DND-41 (cell line): ENCODE results near the gene SCYGR4.

ENCODE experiments used
- ATAC-seq: fragments of 200-7000 bp; cut with Tn5 transposase; 3 replicates; pipeline ENCODE4 v1.9.1; 2021; ENCODE audit warnings: low read depth; ENCODE audit not compliant: insufficient read depth
- DNase-seq: peaks from one replicate; pipeline ENCODE4 v3.0.0-alpha.2; 2020
- H2AFZ ChIP-seq: 2 replicates; pipeline ENCODE4 v1.6.0; 2012; ENCODE audit warnings: low read depth, low read length
- H3K27ac ChIP-seq: 2 replicates; pipeline ENCODE4 v1.5.1; 2012; ENCODE audit warnings: low read length, inconsistent platforms
- H3K27me3 ChIP-seq: fragments of 200-600 bp; sonication (generic); 2 replicates; pipeline ENCODE4 v1.6.0; 2012; ENCODE audit warnings: low read length, mild to moderate bottlenecking, inconsistent platforms; ENCODE audit not compliant: insufficient read depth, poor library complexity
- H3K36me3 ChIP-seq: 2 replicates; pipeline ENCODE4 v1.5.1; 2012; ENCODE audit warnings: low read length, inconsistent platforms; ENCODE audit not compliant: insufficient read depth
- H3K4me1 ChIP-seq: 2 replicates; pipeline ENCODE4 v1.5.1; 2012; ENCODE audit warnings: mild to moderate bottlenecking, low read length; ENCODE audit not compliant: insufficient read depth
- H3K4me2 ChIP-seq: 2 replicates; pipeline ENCODE4 v1.6.0; 2012; ENCODE audit warnings: mild to moderate bottlenecking, moderate library complexity, low read length, inconsistent platforms; ENCODE audit not compliant: insufficient read depth
- H3K4me3 ChIP-seq, 2 experiments: fragments of 200-600 bp in 1 of 2; shearing (Covaris generic) in 1 of 2; 2 replicates each; pipeline ENCODE4 v1.5.1; 2012 to 2016; ENCODE audit warnings: inconsistent platforms in 2 of 2, low read length in 2 of 2, mild to moderate bottlenecking in 2 of 2, low read depth in 1 of 2, moderate library complexity in 1 of 2
- H3K79me2 ChIP-seq: 2 replicates; pipeline ENCODE4 v1.6.0; 2012; ENCODE audit warnings: low read length, inconsistent platforms; ENCODE audit not compliant: insufficient read depth
- H3K9ac ChIP-seq: 2 replicates; pipeline ENCODE4 v1.6.0; 2012; ENCODE audit warnings: low read depth, mild to moderate bottlenecking, inconsistent platforms, low read length, moderate library complexity
- H3K9me3 ChIP-seq: 2 replicates; pipeline ENCODE4 v1.5.1; 2012; ENCODE audit warnings: low read length, moderate library complexity, mild to moderate bottlenecking, inconsistent platforms; ENCODE audit not compliant: insufficient read depth, severe bottlenecking
- H4K20me1 ChIP-seq: 2 replicates; pipeline ENCODE4 v1.6.0; 2012; ENCODE audit warnings: low read length; ENCODE audit not compliant: insufficient read depth
- EZH2 ChIP-seq: IDR thresholded peaks from 3 replicates; pipeline ENCODE4 v1.6.1; 2012; ENCODE audit warnings: borderline replicate concordance, low read depth, mild to moderate bottlenecking, moderate library complexity, low read length, inconsistent platforms; ENCODE audit not compliant: severe bottlenecking
- TF ChIP-seq, protein P1 (sequence below): IDR thresholded peaks from 2 replicates; pipeline ENCODE4 v1.5.1; 2012; ENCODE audit warnings: borderline replicate concordance, low read length, moderate library complexity, mild to moderate bottlenecking; ENCODE audit not compliant: poor library complexity, severe bottlenecking; ENCODE audit errors: extremely low read depth

The SCYGR4 gene

DNA sequence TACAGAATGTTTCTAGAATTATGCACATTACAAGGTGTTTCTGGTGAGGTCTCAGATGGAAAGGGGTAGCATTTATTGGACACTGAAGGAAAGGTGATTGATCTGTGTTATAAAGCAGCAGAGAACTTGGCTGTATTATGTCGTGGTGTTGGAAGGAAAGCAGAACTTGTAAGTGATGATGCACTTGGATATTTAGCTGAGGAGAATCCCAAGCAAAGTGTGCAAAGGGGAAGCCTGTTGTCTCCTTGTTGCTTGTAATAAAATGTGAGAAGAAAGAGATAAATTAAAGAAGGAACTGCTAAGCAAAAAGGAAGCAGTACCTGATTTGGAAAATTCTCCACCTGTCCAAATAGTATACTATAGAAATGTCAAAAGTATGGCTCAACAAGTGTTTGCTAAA is 37.1 kb downstream of the SCYGR4 start:
- H4K20me1 ChIP-seq, result no peaks in the 10 kb centered on the region
- H2AFZ ChIP-seq, result no peak overlapping the region
- no peaks in the 10 kb centered on the region for H3K36me3 ChIP-seq
- H3K27ac ChIP-seq, result no peak overlapping the region
- no peak overlapping the region for H3K4me2 ChIP-seq
- DNase-seq (no peak), ATAC-seq (no peak)
- no peak overlapping the region for H3K4me3 ChIP-seq
- H3K9me3 ChIP-seq, result no peaks in the 10 kb centered on the region
- no peaks in the 10 kb centered on the region for H3K27me3 ChIP-seq
- H3K4me1 ChIP-seq, result no peaks in the 10 kb centered on the region
- no peak overlapping the region for H3K9ac ChIP-seq
- TF ChIP-seq EZH2, result no peak
- TF ChIP-seq, protein P1, sequence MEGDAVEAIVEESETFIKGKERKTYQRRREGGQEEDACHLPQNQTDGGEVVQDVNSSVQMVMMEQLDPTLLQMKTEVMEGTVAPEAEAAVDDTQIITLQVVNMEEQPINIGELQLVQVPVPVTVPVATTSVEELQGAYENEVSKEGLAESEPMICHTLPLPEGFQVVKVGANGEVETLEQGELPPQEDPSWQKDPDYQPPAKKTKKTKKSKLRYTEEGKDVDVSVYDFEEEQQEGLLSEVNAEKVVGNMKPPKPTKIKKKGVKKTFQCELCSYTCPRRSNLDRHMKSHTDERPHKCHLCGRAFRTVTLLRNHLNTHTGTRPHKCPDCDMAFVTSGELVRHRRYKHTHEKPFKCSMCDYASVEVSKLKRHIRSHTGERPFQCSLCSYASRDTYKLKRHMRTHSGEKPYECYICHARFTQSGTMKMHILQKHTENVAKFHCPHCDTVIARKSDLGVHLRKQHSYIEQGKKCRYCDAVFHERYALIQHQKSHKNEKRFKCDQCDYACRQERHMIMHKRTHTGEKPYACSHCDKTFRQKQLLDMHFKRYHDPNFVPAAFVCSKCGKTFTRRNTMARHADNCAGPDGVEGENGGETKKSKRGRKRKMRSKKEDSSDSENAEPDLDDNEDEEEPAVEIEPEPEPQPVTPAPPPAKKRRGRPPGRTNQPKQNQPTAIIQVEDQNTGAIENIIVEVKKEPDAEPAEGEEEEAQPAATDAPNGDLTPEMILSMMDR, result no peak
- H3K79me2 ChIP-seq, result no peaks in the 10 kb centered on the region

DNA sequence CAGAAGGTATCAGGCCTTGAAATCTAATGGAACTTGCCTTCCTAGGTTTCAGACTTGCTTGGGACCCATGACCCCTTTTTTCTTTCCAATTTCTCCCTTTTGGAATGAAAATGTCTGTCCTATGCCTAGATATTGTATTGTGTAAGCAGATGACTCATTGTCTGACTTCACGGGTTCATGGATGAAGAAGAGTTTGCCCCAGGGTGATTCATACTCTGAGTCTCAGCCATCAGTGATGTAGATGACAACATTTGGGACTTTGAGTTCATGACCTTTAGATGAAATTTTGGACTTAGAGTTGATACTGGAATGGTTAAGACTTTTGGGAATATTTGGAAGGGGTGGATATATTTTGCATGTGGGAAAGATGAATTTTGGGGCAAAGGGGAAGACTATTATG is 38.2 kb downstream of the SCYGR4 start:
- no peaks in the 10 kb centered on the region for H3K9me3 ChIP-seq
- H2AFZ ChIP-seq, result no peak overlapping the region
- H3K27me3 ChIP-seq, result no peaks in the 10 kb centered on the region
- no peak overlapping the region for H3K4me3 ChIP-seq
- H3K27ac ChIP-seq, result no peak overlapping the region
- ATAC-seq (no peak), DNase-seq (no peak)
- H4K20me1 ChIP-seq, result no peaks in the 10 kb centered on the region
- H3K36me3 ChIP-seq, result no peaks in the 10 kb centered on the region
- no peaks in the 10 kb centered on the region for H3K79me2 ChIP-seq
- no peaks in the 10 kb centered on the region for H3K4me1 ChIP-seq
- H3K9ac ChIP-seq, result no peak overlapping the region
- no peak overlapping the region for H3K4me2 ChIP-seq
- TF ChIP-seq, protein P1, result no peak
- TF ChIP-seq EZH2, result no peak

DNA sequence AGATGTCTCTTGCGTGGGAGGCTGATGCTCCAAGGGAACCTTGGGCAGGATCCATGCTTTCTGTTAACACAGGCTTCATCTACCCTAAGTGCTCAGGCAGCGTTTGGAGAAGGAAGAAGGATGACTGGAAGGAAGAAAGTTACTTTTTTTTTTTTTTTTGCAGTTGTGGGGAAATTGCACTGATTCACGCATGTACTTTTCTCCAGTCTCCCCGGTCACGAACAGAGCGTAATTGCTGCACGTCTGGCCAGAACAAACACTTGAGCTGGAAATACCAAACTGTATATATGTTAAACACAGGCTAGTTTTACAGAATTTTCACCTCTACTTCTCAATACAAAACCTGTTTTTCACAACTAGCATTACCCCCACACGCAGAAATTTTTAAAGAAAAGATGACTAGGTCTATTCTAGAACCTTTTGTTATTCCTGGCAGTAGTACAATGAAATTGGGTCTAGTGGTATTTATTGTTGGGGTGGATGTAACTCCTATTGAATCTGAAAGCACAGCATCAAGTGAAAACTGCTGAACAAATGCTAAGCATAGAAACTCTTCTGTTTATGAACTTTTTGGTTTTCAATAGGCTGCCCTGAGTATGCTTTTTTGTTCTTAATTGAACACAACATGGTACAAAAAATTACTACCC is 40.0 kb downstream of the SCYGR4 start:
- no peaks in the 10 kb centered on the region for H3K27me3 ChIP-seq
- H3K4me2 ChIP-seq, result no peak overlapping the region
- H3K9me3 ChIP-seq, result no peaks in the 10 kb centered on the region
- no peak for TF ChIP-seq EZH2
- TF ChIP-seq, protein P1, result no peak
- H4K20me1 ChIP-seq, result no peaks in the 10 kb centered on the region
- no peak overlapping the region for H3K4me3 ChIP-seq
- H3K9ac ChIP-seq, result no peak overlapping the region
- ATAC-seq (no peak), DNase-seq (no peak)
- H3K27ac ChIP-seq, result no peak overlapping the region
- no peaks in the 10 kb centered on the region for H3K36me3 ChIP-seq
- H3K79me2 ChIP-seq, result no peaks in the 10 kb centered on the region
- no peak overlapping the region for H2AFZ ChIP-seq
- no peaks in the 10 kb centered on the region for H3K4me1 ChIP-seq
